Esophagus muscularis mucosa (tissue), 4 donors: Measurements from ENCODE around the gene SLC22A2.
"Not testable (repeated sequence)": the region's sequence is repeated elsewhere in the genome, so short reads cannot be mapped to it uniquely, and the experiment has no call there.

Experiments used
- CTCF ChIP-seq, 3 experiments: fragments of 200-600 bp in 2 of 3; fragments of 450-650 bp in 1 of 3; sonication (generic) in 2 of 3; IDR thresholded peaks; one replicate each; pipeline ENCODE4 v1.5.1; 2017 to 2019; ENCODE audit warnings: antibody characterized with exemption in 3 of 3, mild to moderate bottlenecking in 2 of 3, moderate library complexity in 1 of 3
- EP300 ChIP-seq: sonication (generic); formaldehyde crosslinking; IDR thresholded peaks from one replicate; pipeline ENCODE4 v1.6.1; 2017; ENCODE audit warnings: antibody characterized with exemption
- POLR2A ChIP-seq: fragments of 450-650 bp; IDR thresholded peaks from one replicate; pipeline ENCODE4 v1.6.1; 2017; ENCODE audit warnings: antibody characterized with exemption, moderate library complexity, mild to moderate bottlenecking, low read depth
- POLR2AphosphoS5 ChIP-seq, 2 donors: sonication (generic); formaldehyde crosslinking; IDR thresholded peaks; one replicate each; pipeline ENCODE4 v1.6.1; 2017; ENCODE audit warnings: antibody characterized with exemption in 2 of 2

GRCh38 chr6:160237597-160238275, 20.9 kb downstream of the SLC22A2 start:
- TF ChIP-seq CTCF (IDR thresholded peaks at IDR 0.05); POLR2AphosphoS5 (IDR thresholded peaks at IDR 0.05); POLR2A; EP300: not testable (repeated sequence)
